ENCODE results near the gene EFNB2. TPM values are rescaled to one million over a fixed set of nuclear protein-coding genes. Genes with fewer than 3 reads are reported as not detected.

The EFNB2 gene
- polyA plus RNA-seq, 1 experiment: 2.6 TPM

DNA sequence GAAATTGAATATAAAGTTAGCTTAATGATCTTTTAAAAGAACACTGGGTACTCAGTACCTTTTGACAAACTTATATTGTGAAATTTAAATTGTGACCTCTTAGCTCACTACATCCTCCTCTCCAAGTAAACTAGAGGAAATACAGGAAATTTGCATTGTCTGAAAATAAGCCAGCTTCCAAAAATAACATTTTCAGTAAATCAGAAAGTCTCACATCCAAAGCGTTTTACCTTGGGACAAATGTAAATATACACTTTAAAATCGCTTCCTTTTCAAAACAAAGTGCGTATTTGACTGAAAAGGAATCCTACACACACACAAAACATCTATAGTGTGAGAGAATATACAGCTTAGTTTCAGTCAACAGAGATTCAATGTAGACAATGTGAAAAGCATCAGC lies 2.1 kb upstream of the EFNB2 start:
- POLR2A ChIA-PET: no interaction called here
- CTCF ChIA-PET: interaction anchor here (0.5 to 3.8 kb wide), 14 partner anchors 9 to 1965 kb away, joined by 3 to 46 read pairs (median 5); no protein-coding TSS in a partner anchor
- no peak overlapping the region for H3K4me3 ChIP-seq (ENCODE audit: low read depth, low read length)
- H3K27me3 ChIP-seq (ENCODE audit: control insufficient read depth, insufficient read depth, low read length): no peaks in the 10 kb centered on the region
- TF ChIP-seq, protein P1, sequence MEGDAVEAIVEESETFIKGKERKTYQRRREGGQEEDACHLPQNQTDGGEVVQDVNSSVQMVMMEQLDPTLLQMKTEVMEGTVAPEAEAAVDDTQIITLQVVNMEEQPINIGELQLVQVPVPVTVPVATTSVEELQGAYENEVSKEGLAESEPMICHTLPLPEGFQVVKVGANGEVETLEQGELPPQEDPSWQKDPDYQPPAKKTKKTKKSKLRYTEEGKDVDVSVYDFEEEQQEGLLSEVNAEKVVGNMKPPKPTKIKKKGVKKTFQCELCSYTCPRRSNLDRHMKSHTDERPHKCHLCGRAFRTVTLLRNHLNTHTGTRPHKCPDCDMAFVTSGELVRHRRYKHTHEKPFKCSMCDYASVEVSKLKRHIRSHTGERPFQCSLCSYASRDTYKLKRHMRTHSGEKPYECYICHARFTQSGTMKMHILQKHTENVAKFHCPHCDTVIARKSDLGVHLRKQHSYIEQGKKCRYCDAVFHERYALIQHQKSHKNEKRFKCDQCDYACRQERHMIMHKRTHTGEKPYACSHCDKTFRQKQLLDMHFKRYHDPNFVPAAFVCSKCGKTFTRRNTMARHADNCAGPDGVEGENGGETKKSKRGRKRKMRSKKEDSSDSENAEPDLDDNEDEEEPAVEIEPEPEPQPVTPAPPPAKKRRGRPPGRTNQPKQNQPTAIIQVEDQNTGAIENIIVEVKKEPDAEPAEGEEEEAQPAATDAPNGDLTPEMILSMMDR (IDR thresholded peaks at IDR 0.05; ENCODE audit: low read depth, low read length): no peak
- H3K9me3 ChIP-seq (ENCODE audit: control insufficient read depth, insufficient read depth, low read length): no peaks in the 10 kb centered on the region; the same call in 1 of the 2 replicates
- DNase-seq (ENCODE audit: low read depth, low spot score): no peak
- H3K27ac ChIP-seq (ENCODE audit: low read depth, low read length): no peak overlapping the region

DNA sequence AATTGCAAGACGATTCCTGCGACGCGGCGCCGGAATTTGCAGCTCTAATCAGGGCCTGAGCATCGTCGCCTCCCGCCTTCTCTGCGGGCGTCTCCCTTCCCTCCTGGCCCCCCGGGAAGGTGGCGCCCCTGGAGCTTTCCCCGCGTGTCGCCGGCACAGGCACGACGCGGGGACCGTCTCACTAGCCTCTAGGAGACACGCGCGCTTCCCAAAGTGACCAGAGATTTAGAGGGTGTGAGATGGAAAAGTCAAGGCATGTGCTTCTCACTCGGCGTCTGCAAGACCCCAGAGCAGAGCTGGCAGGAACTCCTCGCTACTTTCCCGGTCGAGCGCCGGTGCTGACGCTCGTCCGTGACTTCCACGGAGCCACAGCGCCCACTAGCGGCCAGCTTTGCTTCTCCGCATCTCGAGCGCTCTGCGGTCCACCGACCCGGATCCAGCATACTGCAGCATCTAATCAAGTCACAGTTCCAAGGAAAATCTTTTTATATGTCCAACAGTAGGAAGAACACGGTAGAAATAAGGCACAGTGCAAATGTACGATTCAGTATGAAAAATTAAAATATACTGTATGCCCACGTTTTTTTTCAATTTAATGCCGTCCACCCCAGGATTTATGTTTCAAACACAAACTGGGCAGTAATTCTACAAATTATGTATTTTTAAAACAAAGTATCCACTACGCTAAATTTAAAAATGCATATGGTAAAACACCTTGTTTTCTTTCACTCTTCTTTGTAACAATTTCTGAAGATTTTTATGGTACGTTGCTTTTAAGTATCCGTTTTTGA lies 977 bp upstream of the EFNB2 start:
- ChIA-PET CTCF (interaction anchor here (0.7 to 3.8 kb wide), 24 partner anchors 9 to 1968 kb away, joined by 3 to 46 read pairs (median 5); no protein-coding TSS in a partner anchor), POLR2A (interaction anchor here (0.8 kb wide), 1 partner anchor 32 kb away, joined by 3 read pairs; the partner anchor contains the start of gene ARGLU1)
- Histone ChIP-seq H3K27me3 (ENCODE audit: control insufficient read depth, insufficient read depth, low read length) (no peaks in the 10 kb centered on the region), H3K4me3 (ENCODE audit: low read depth, low read length) (peak overlapping the region; percentile 71), H3K27ac (ENCODE audit: low read depth, low read length) (no peak overlapping the region), H3K9me3 (ENCODE audit: control insufficient read depth, insufficient read depth, low read length) (no peaks in the 10 kb centered on the region; the same call in 1 of the 2 replicates)
- DNase-seq (ENCODE audit: low read depth, low spot score): peak; percentile 72
- TF ChIP-seq, protein P1 (IDR thresholded peaks at IDR 0.05; ENCODE audit: low read depth, low read length): peak; percentile 97

DNA sequence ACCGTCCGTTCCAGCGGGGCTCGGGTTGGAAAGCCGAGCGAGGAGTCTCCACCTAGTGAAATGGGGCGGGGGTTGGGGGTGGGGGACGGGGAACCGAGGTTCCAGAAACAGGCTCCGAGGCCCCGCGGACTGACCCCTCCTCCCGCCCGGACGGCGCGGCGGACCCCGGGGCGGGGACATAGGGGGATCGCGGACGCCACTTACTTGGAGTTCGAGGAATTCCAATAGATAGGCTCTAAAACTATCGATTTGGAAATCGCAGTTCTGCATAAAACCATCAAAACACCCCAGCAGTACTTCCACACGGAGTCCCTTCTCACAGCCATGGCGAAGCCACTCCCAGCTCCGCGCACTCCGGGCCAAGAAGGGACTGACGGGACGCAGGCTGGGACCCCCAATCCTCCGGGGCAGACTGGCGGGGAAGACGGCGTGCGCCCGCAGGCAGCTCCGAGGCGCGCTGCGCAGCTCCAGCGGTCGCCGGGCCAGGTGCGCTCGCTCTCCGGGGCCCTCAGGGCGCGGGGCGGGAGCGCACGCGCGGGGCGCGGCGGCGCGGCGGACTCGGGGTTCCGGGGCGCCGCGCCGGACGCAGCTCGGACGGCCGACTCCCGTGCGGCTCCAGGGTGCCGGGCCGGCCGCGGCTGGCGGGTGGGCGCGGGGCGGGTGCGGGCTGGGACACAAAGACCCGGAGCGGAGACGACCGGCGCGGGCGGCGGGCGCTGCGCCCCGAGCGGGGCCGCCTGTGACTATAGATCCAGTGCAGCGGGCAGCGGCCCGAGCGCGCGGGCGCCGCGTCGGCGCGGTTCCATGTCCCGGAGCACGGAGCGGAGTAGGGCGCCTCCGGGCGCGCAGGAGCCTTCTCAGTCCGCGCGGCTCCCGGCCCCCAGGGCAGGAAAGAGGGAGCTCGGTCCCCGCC lies 567 bp downstream of the EFNB2 start:
- CTCF ChIA-PET: interaction anchor here (0.6 to 4.5 kb wide), 8 partner anchors 7 to 1963 kb away, joined by 3 to 46 read pairs (median 16); no protein-coding TSS in a partner anchor
- no peaks in the 10 kb centered on the region; the same call in 1 of the 2 replicates for H3K9me3 ChIP-seq (ENCODE audit: control insufficient read depth, insufficient read depth, low read length)
- peak overlapping the region; percentile 63 for H3K4me3 ChIP-seq (ENCODE audit: low read depth, low read length)
- no peaks in the 10 kb centered on the region for H3K27me3 ChIP-seq (ENCODE audit: control insufficient read depth, insufficient read depth, low read length)
- no peak overlapping the region for H3K27ac ChIP-seq (ENCODE audit: low read depth, low read length)
- POLR2A ChIA-PET: interaction anchor here (0.6 to 2.0 kb wide), 4 partner anchors 30 to 1124 kb away, joined by 3 to 6 read pairs (median 4); partner anchors contain the start of gene ARGLU1
- DNase-seq (ENCODE audit: low read depth, low spot score): no peak
- TF ChIP-seq, protein P1 (IDR thresholded peaks at IDR 0.05; ENCODE audit: low read depth, low read length): no peak

DNA sequence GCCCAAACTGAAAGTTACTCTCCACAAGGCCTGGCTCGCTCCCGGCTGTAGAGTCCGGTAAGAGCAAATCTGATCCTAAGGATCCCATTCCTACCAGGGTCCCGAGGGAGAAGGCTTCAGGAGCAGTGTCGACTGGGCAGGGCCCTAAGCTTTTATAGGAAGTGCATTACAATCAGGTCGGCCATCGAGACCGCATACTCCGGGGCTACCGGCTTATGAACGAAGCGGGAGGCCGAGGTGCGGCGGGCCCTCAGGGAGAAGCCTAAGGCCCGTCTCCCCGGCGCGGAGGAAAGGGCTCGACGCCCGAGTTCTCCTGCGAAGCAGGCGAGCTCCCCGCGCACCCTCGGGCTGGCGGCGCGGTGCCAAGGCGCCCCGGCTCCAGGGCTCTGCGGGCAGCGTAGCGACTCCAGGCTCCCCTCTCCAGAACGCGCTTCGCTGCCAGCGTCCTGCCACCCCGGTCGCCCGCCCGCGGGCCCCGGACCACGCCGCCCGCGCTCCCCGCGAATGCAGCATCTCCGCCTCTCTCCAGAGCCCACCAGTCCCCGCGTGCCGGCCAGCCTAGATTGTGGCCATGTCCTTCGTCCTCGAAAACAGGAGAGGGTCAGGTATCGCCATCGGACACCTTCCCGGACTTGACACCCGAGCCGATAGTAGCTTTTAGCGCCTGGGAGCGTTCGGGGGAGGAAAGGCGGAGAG lies 1.4 kb downstream of the EFNB2 start:
- Histone ChIP-seq H3K9me3 (ENCODE audit: control insufficient read depth, insufficient read depth, low read length) (no peaks in the 10 kb centered on the region; the same call in 1 of the 2 replicates), H3K27ac (ENCODE audit: low read depth, low read length) (peak overlapping the region; percentile 77), H3K4me3 (ENCODE audit: low read depth, low read length) (peak overlapping the region; percentile 63), H3K27me3 (ENCODE audit: control insufficient read depth, insufficient read depth, low read length) (no peaks in the 10 kb centered on the region)
- TF ChIP-seq, protein P1 (IDR thresholded peaks at IDR 0.05; ENCODE audit: low read depth, low read length): no peak; the same call in 1 of the 2 replicates
- CTCF ChIA-PET: interaction anchor here (0.6 to 4.5 kb wide), 10 partner anchors 9 to 1962 kb away, joined by 3 to 29 read pairs (median 4); no protein-coding TSS in a partner anchor
- peak; percentile 13 for DNase-seq (ENCODE audit: low read depth, low spot score)
- POLR2A ChIA-PET: interaction anchor here (2.0 kb wide), 1 partner anchor 31 kb away, joined by 6 read pairs; no protein-coding TSS in a partner anchor

Measured in AG04450 (cell line).